ENCODE results near the gene SYT3. TPM values are rescaled to one million over a fixed set of nuclear protein-coding genes. Genes with fewer than 3 reads are reported as not detected.
A peak's percentile ranks its signal among the peaks of the same experiment; 100 is the strongest.

SYT3 gene
- total RNA-seq, 2 experiments from 2014 or later: not detected

DNA sequence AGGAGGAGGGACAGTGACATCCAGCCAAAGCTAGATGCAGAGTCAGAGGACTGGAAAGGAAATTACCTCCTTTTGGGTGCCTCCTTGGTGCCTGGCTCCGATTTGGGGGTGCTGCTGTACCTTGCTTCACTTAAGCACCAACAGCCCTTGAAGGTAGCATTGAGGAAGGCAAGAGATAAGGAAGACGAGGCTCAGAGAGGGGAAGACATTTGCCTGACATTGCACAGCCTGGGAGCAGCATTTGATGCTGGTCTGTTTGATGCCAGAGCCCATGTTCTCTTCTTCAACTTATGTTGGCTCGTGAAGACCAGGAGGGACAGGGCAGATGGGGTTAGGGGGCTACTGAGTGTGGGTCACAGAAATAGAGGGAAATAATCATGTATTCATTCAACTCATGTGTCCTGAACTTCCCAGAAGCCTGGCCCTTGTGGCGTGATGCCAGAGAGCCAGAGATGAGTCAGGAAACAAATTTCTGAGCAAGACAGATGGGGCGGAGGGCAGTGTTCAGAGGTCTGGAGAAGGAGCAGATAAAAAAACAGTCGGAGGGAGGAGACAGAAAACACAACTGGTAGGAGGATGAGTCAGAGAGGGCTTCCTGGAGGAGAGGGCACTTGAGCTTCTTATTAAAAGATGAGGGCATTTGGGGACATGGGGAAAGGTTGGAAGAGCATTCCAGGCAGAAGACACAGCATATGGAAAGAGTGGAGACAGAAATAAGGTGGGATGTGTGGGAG lies 6.6 kb upstream of the SYT3 start:
- no peak overlapping the region for H3K4me3 Mint-ChIP-seq
- H3K36me3 Mint-ChIP-seq (ENCODE audit: low read depth): no peaks in the 10 kb centered on the region
- no peaks in the 10 kb centered on the region for H3K9me3 Mint-ChIP-seq

DNA sequence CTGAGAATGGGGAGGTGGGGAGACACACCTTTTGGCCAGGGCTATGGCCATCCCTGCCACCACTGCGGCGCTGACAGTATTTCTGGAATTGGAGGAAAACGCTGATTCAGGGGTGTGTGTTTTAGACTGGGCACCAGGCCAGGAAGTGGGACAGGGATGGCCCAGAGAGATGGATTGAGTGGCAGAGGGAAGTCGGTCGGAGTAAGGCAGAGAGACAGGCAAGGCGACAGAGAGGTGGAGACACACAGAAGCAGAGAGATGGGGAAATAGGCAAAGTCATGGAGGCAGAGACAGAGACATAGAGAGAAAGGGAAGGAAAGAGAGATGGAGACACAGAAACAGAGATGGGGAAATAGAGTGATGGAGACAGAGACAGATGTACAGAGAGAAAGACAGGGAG lies 5.4 kb upstream of the SYT3 start:
- Mint-ChIP-seq H3K4me1 (ENCODE audit: low read depth) (no peaks in the 10 kb centered on the region), H3K36me3 (ENCODE audit: low read depth) (no peaks in the 10 kb centered on the region), H3K4me3 (no peak overlapping the region), H3K9me3 (no peaks in the 10 kb centered on the region), H3K27ac (no peak overlapping the region), H3K27me3 (ENCODE audit: low read depth) (peaks cover 33% of the 10 kb centered on the region)
- no peak for DNase-seq
- intact Hi-C loops (cut with micrococcal nuclease): no loop called here
- CTCF ChIA-PET: interaction anchor here (0.6 kb wide), 1 partner anchor 688 kb away, joined by 3 read pairs; no protein-coding TSS in a partner anchor

More for the DNA sequence above, 6.6 kb upstream of the SYT3 start:
- Mint-ChIP-seq H3K4me1 (ENCODE audit: low read depth) (no peaks in the 10 kb centered on the region), H3K27ac (no peak overlapping the region), H3K27me3 (ENCODE audit: low read depth) (peaks cover 31% of the 10 kb centered on the region)
- no peak for DNase-seq
- intact Hi-C loops (cut with micrococcal nuclease): no loop called here
- CTCF ChIA-PET: interaction anchor here (0.6 kb wide), 1 partner anchor 1858 kb away, joined by 4 read pairs; no protein-coding TSS in a partner anchor

DNA sequence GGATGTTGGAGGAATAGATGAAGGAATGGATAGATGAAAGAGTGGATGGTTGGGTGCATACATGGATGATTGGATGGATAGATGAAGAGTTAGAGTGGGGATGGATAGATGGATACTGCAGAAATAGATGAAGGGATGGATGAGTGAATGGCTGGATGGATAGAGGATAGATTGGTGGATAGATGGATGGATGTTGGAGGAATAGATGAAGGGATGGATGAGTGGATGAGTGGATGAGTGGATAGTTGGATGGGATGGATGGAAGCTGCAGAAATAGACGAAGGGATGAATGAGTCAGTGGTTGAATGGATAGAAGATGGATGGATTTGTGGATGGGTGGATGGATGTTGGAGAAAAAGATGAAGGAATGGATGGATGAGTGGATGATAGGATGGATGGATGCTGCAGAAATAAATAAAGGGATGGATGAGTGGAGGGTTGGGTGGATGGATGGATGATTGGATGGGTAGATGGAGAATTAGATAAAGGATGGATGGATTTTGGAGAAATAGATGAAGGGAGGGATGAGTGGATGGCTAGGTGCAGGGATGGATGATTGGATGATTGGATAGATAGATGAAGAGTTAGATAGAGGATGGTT lies 4.7 kb upstream of the SYT3 start:
- Mint-ChIP-seq H3K4me3 (no peak overlapping the region), H3K36me3 (ENCODE audit: low read depth) (no peaks in the 10 kb centered on the region), H3K9me3 (no peaks in the 10 kb centered on the region), H3K4me1 (ENCODE audit: low read depth) (no peaks in the 10 kb centered on the region), H3K27me3 (ENCODE audit: low read depth) (peaks cover 30% of the 10 kb centered on the region), H3K27ac (no peak overlapping the region)
- DNase-seq: no peak
- intact Hi-C loops (cut with micrococcal nuclease): no loop called here
- CTCF ChIA-PET: no interaction called here

DNA sequence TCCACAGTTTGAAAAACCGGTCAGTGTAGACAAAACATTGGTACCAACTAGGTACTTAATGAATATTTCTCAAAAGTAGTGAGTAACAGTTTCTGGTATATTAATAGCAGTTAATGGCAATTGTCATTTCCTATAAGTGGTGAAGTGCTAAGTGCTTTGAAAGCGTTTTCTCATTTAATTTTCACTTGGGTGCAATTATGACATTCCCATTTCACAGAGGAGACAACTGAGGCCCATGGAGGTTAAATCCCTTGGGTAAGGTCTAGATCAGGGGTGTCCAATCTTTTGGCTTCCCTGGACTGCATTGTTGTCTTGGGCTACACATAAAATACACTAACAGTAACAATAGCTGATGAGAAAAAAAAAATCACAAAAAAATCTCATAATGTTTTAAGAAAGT lies 687 bp upstream of the SYT3 start:
- peaks cover 45% of the 10 kb centered on the region for H3K27me3 Mint-ChIP-seq (ENCODE audit: low read depth)
- CTCF ChIA-PET: no interaction called here
- H3K4me1 Mint-ChIP-seq (ENCODE audit: low read depth): peaks cover 7% of the 10 kb centered on the region
- intact Hi-C loops (cut with micrococcal nuclease): no loop called here
- H3K27ac Mint-ChIP-seq: no peak overlapping the region
- peaks cover 3% of the 10 kb centered on the region for H3K9me3 Mint-ChIP-seq
- H3K4me3 Mint-ChIP-seq: no peak overlapping the region
- peaks cover under 1% of the 10 kb centered on the region for H3K36me3 Mint-ChIP-seq (ENCODE audit: low read depth)
- no peak for DNase-seq

DNA sequence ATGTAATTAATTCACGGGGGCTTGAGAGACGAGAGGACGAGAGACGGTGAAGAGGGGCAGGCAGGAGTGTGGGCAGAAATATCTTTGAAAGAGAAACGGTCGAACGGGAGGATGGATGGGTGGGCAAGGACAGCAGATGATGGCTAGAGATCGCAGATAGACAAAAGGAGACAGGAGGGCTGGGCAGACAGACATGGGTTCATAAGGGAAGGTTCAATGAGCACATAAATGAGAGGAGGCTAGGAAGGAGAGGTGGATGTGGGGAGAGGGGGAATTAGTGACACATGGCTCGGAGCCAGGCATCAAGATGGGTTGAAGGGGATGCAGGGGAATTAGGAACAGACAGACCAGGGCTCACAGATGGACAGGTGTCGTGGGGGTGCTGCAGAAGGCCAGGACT lies 1.1 kb downstream of the SYT3 start:
- Mint-ChIP-seq H3K4me1 (ENCODE audit: low read depth) (peaks cover 7% of the 10 kb centered on the region), H3K27me3 (ENCODE audit: low read depth) (peaks cover 48% of the 10 kb centered on the region), H3K4me3 (no peak overlapping the region), H3K36me3 (ENCODE audit: low read depth) (peaks cover 2% of the 10 kb centered on the region), H3K27ac (no peak overlapping the region), H3K9me3 (peaks cover 12% of the 10 kb centered on the region)
- DNase-seq: no peak
- CTCF ChIA-PET: no interaction called here
- intact Hi-C loops (cut with micrococcal nuclease): no loop called here

DNA sequence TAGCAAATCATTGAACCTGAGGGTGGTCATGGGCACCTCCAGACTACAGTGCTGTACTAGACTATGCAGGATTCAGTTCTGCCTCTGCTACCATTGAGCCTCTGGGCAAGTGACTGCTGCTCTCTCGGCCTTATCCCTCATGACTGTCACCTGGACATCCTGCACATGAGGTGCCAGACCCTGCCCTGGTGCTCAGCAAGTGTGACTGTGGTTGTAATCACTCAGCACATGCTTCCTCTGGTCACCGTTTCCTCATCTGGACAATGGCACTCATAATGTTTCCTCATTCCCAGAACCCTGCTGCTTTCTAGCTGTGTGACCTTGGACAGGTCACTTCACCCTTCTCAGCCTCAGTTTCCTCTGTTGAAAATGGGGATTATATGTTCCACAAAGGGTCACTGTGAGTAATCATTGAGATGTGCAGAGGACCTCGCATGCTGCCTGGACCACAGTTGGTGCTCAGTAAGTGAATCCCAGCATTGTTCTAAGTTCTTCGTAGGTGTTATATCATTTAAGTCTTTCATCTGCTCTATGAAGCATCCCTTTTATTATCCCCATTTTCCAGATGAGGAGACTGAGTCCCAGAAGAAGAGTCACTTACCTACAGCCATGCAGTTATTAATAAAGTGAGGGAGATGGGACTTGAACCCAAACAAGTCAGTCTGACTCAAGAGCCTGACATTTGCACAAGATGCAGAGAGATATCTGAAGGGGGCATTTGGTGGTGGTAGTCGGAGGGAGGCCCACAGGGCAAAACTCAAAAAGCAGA lies 3.2 kb downstream of the SYT3 start:
- DNase-seq: no peak
- Mint-ChIP-seq H3K9me3 (peaks cover 18% of the 10 kb centered on the region), H3K4me3 (no peak overlapping the region), H3K36me3 (ENCODE audit: low read depth) (peaks cover 3% of the 10 kb centered on the region), H3K27ac (no peak overlapping the region), H3K4me1 (ENCODE audit: low read depth) (peaks cover 7% of the 10 kb centered on the region), H3K27me3 (ENCODE audit: low read depth) (peaks cover 51% of the 10 kb centered on the region)
- CTCF ChIA-PET: no interaction called here
- intact Hi-C loops (cut with micrococcal nuclease): no loop called here

DNA sequence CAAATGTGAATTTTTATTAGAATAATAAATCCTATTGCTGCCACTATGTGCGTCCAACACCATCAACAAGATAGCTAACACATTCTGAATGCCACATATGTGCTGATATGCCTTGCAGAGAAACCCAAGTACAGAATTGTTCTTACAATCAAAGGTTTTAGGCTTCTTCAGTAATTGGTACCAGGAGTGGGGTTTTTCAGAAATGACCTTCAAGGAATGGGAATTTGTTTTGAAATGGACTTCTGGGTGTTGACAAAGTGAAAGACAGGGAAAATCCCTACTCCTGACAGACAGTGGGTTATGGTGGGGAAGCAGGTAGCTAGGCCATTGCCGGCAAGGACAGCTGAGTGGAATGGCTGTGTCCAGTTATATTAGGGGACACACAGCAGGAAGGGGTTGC lies 5.7 kb downstream of the SYT3 start:
- Mint-ChIP-seq H3K27me3 (ENCODE audit: low read depth) (peaks cover 48% of the 10 kb centered on the region), H3K36me3 (ENCODE audit: low read depth) (peaks cover 3% of the 10 kb centered on the region), H3K27ac (peak overlapping the region; percentile 54), H3K4me1 (ENCODE audit: low read depth) (peaks cover 5% of the 10 kb centered on the region), H3K9me3 (peaks cover 18% of the 10 kb centered on the region), H3K4me3 (no peak overlapping the region)
- CTCF ChIA-PET: interaction anchor here (0.9 kb wide), 1 partner anchor 97 kb away, joined by 3 read pairs; no protein-coding TSS in a partner anchor
- DNase-seq: no peak
- intact Hi-C loops (cut with micrococcal nuclease): no loop called here

DNA sequence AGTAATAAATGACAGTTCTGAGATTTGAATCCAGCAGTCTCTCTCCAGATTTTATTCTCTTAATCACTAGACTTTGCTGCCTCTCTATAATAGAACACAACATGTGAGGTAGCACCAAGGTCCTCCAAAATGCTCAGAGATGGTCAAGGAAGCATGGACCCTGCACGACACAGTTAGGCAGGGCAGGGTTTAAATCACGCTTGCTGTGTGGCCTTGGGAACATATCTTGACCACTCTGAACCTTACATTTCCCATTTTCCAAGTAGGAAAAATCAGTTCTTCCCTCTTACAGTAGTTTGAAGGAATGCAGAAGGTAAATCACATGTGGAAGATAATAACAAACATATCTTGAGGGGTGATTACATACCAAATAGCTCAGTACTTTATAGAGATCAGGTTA lies 6.3 kb downstream of the SYT3 start:
- CTCF ChIA-PET: interaction anchor here (0.9 kb wide), 1 partner anchor 96 kb away, joined by 3 read pairs; no protein-coding TSS in a partner anchor

DNA sequence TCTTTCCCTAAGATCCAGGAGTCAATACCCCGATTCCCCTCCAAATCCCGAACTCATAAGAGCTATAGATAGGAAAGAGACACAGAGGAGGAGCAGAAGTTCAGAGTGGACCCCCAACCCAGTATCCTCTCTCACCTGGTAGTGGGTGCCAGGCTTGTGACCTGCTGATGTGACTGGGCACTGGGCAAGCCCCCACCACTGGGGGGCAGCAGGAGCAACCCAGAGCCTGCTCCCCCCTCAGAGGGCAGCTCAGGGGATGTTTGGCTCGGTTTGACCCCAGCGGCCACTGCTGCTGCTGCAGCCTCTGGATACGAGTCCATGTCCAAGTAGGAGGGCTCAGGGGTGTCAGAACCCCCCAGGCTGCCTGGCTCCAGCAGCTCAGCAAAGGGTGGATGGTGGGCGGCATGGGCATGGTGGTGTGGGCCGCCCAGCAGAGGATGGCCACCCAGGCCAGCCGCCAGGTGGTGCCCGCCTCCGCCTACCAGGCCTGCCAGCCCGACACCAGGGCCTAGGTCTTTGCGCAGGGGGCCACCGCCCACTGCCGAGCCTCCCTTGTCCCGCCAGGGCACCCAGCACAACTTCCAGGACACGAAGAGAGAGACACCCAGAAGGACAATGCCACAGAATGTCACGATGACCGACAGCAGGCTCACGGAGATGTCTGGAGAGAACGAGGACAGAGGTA lies 7.4 kb downstream of the SYT3 start:
- no peak overlapping the region for H3K4me3 Mint-ChIP-seq
- peaks cover 31% of the 10 kb centered on the region for H3K27me3 Mint-ChIP-seq (ENCODE audit: low read depth)
- H3K4me1 Mint-ChIP-seq (ENCODE audit: low read depth): no peaks in the 10 kb centered on the region
- H3K9me3 Mint-ChIP-seq: peaks cover 18% of the 10 kb centered on the region
- H3K36me3 Mint-ChIP-seq (ENCODE audit: low read depth): peaks cover 3% of the 10 kb centered on the region
- intact Hi-C loops (cut with micrococcal nuclease): no loop called here
- H3K27ac Mint-ChIP-seq: no peak overlapping the region
- CTCF ChIA-PET: no interaction called here
- DNase-seq: no peak

More for the DNA sequence above, 6.3 kb downstream of the SYT3 start:
- H3K9me3 Mint-ChIP-seq: peaks cover 18% of the 10 kb centered on the region
- H3K27ac Mint-ChIP-seq: no peak overlapping the region
- no peak for DNase-seq
- peaks cover under 1% of the 10 kb centered on the region for H3K4me1 Mint-ChIP-seq (ENCODE audit: low read depth)
- H3K36me3 Mint-ChIP-seq (ENCODE audit: low read depth): peaks cover 3% of the 10 kb centered on the region
- H3K4me3 Mint-ChIP-seq: no peak overlapping the region
- intact Hi-C loops (cut with micrococcal nuclease): no loop called here
- peaks cover 42% of the 10 kb centered on the region for H3K27me3 Mint-ChIP-seq (ENCODE audit: low read depth)

DNA sequence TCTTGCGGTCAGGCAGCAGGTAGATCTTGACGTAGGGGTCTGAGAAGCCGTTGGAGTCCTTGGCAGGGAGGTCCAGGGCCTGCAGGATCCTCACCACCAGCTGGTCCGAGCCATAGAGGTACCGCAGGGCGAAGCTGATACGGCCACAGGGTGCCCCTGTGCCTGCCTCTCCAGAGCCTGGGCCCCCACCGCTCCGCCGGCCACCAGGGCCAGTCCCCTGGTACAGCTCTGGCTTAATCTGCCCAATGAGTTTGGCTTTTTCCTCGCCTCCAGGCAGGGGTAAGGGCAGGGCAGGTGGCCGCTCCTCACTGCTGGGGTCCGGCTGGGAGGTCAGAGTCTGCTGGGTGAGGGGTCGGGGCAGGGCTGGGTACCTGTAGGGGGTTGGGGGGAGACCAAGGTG lies 9.9 kb downstream of the SYT3 start:
- Mint-ChIP-seq H3K4me1 (ENCODE audit: low read depth) (no peaks in the 10 kb centered on the region), H3K9me3 (peaks cover 11% of the 10 kb centered on the region), H3K27me3 (ENCODE audit: low read depth) (peaks cover 16% of the 10 kb centered on the region), H3K36me3 (ENCODE audit: low read depth) (peaks cover 1% of the 10 kb centered on the region), H3K4me3 (no peak overlapping the region), H3K27ac (no peak overlapping the region)
- no peak for DNase-seq
- intact Hi-C loops (cut with micrococcal nuclease): no loop called here
- CTCF ChIA-PET: no interaction called here

DNA sequence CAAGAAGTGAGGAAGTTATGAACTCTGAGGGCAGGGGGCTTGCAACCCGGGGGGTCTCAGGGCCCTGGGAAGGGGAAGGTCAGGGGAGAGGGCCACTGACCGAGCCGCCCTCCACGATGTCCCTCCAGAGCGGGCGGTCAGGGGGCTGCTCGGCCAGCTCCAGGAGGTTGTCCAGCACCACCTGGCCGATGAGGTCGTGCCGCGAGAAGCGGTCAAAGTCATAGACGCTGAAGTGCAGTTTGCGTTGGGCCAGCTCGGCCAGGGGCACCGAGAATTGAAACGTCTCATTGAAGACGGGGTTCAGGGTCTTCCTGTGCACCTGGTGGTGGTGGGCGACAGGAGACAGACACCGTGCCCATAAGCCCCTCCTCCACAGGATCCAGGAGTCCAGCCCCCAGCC lies 10.5 kb downstream of the SYT3 start:
- Mint-ChIP-seq H3K36me3 (ENCODE audit: low read depth) (peaks cover 1% of the 10 kb centered on the region), H3K4me1 (ENCODE audit: low read depth) (no peaks in the 10 kb centered on the region), H3K27me3 (ENCODE audit: low read depth) (peaks cover 16% of the 10 kb centered on the region), H3K27ac (no peak overlapping the region), H3K4me3 (no peak overlapping the region), H3K9me3 (peaks cover 10% of the 10 kb centered on the region)
- intact Hi-C loops (cut with micrococcal nuclease): no loop called here
- CTCF ChIA-PET: no interaction called here
- DNase-seq: no peak

DNA sequence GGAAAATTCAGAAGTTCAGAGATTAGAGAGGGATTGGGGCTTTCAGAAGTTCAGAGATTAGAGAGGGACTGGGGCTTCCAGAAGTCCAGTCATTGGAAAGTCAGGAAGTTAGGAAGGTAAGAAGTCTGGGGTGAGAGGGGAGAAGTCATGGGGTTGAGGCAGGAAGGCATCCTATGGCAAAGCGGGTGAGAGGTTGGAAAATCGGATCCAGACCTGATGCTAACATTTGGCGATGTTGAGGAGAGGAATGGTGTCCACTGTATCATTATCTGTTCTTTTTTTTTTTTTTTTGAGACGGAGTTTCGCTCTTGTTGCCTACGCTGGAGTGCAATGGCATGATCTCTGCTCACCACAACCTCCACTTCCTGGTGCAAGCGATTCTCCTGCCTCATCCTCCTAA lies 11.1 kb downstream of the SYT3 start:
- peaks cover 15% of the 10 kb centered on the region for H3K27me3 Mint-ChIP-seq (ENCODE audit: low read depth)
- H3K4me1 Mint-ChIP-seq (ENCODE audit: low read depth): no peaks in the 10 kb centered on the region
- intact Hi-C loops (cut with micrococcal nuclease): no loop called here
- H3K36me3 Mint-ChIP-seq (ENCODE audit: low read depth): peaks cover 1% of the 10 kb centered on the region
- H3K27ac Mint-ChIP-seq: no peak overlapping the region
- peaks cover 6% of the 10 kb centered on the region for H3K9me3 Mint-ChIP-seq
- DNase-seq: no peak
- CTCF ChIA-PET: no interaction called here
- no peak overlapping the region for H3K4me3 Mint-ChIP-seq
